Aorta (tissue), 5 donors: ENCODE measurements around the gene TPI1. TPM values are rescaled to one million over a fixed set of nuclear protein-coding genes. Genes with fewer than 3 reads are reported as not detected.
"Not testable (repeated sequence)": the region's sequence is repeated elsewhere in the genome, so short reads cannot be mapped to it uniquely, and the experiment has no call there.

Experiments used
- ATAC-seq: fragments of 200-7000 bp; cut with Tn5 transposase; one replicate; pipeline ENCODE4 v1.9.1; 2022; ENCODE audit warnings: moderate library complexity; ENCODE audit not compliant: low FRiP score
- DNase-seq, 2 donors: peaks; one replicate each; pipeline ENCODE4 v3.0.0-alpha.2; 2020
- H3K27ac ChIP-seq, 2 donors: one replicate each; pipeline ENCODE4 v1.5.1; 2013; ENCODE audit warnings: low read length in 2 of 2, mild to moderate bottlenecking in 2 of 2, moderate library complexity in 2 of 2, control low read depth in 1 of 2, inconsistent platforms in 1 of 2, low read depth in 1 of 2
- H3K27me3 ChIP-seq, 2 donors: one replicate each; pipeline ENCODE4 v1.6.1; 2013; ENCODE audit warnings: control low read depth in 1 of 2, low read length in 1 of 2, mild to moderate bottlenecking in 1 of 2, moderate library complexity in 1 of 2; ENCODE audit not compliant: insufficient read depth in 2 of 2, control insufficient read depth in 1 of 2
- H3K36me3 ChIP-seq, 2 donors: one replicate each; pipeline ENCODE4 v1.6.1; 2013; ENCODE audit warnings: control low read depth in 1 of 2, low read length in 1 of 2, mild to moderate bottlenecking in 1 of 2; ENCODE audit not compliant: insufficient read depth in 2 of 2, control insufficient read depth in 1 of 2
- H3K4me1 ChIP-seq, 2 donors: one replicate each; pipeline ENCODE4 v1.6.1; 2013; ENCODE audit warnings: low read length in 2 of 2, control low read depth in 1 of 2, mild to moderate bottlenecking in 1 of 2, moderate library complexity in 1 of 2; ENCODE audit not compliant: insufficient read depth in 2 of 2, control insufficient read depth in 1 of 2
- H3K4me3 ChIP-seq, 2 donors: one replicate each; pipeline ENCODE4 v1.5.1; 2013; ENCODE audit warnings: low read length in 2 of 2, control low read depth in 1 of 2, mild to moderate bottlenecking in 1 of 2
- H3K9me3 ChIP-seq: one replicate; pipeline ENCODE4 v1.6.1; 2013; ENCODE audit warnings: mild to moderate bottlenecking, low read length; ENCODE audit not compliant: control insufficient read depth
- WGBS, 2 donors: extraction: QIAGEN DNeasy Blood & Tissue Kit; methylation state at CpG; one replicate each; pipeline ENCODE4 v1.1.7; 2013; 5-methylcytosine and 5-hydroxymethylcytosine counted together
- intact Hi-C, 2 donors: fragments of 100-400 bp; cut with DNase I; formaldehyde crosslinking; loops; one replicate each; pipeline versions ENCODE4 v1.14.2 to v1.15.0; 2022
- polyA plus RNA-seq, 2 donors: library from polyadenylated mRNA; stranded (reverse); fragments of 200-250 nt; gene quantifications; one replicate each; pipeline ENCODE4 v1.2.3, GENCODE V29; 2013
- total RNA-seq, 2 donors: library from RNA; stranded (reverse); fragmentation: NEBNext Ultra II Directional; extraction: Animal tissue kit (Norgen Biotek cat#: 25700); gene quantifications; one replicate each; pipeline ENCODE4 v1.2.1, GENCODE V29; 2021
- donor health status: healthy with polysubstance abuse.
- donor health status: Bipolar disorder and iron deficiency.
- donor health status: DM: no; HTN: no; CAD: no.
- donor health status: DM: no; HTN: no; CAD: no.
- donor health status: DM: yes; HTN: yes; CAD: no.

TPI1 gene
- total and polyA plus RNA-seq, 4 donors: 310 to 317 (median 315) TPM

GRCh38 chr12:6873094-6874014 is 6.0 kb downstream of the TPI1 start, which contains the start of gene SPSB2:
Gene SPSB2 (minus strand): TSS chr12:6873303. CDS start chr12:6872901, 402 bp downstream.
- ATAC-seq: peak; percentile 98
- WGBS, 2 donors: 0 to 1% methylated on average over 50 to 66 of the region's 66 CpGs
- peak; percentile 100 for DNase-seq
- Histone ChIP-seq H3K4me3 (peak within 1 kb of the TSS; percentile 71 to 80), H3K36me3 (peaks cover 0 to 2% of the 10 kb centered on the region in 2 donors), H3K27me3 (no peaks in the 10 kb centered on the region), H3K9me3 (no peaks in the 10 kb centered on the region), H3K27ac (peak within 1 kb of the TSS in 1 of 2 donors; percentile 71), H3K4me1 (peaks cover 0 to 1% of the 10 kb centered on the region in 2 donors)
- intact Hi-C loops: loop anchor here in 1 of 2 donors (2.0 to 5.0 kb wide), 2 partner anchors 41 to 106 kb away; partner anchors contain the start of genes ENO2 and PTMS

GRCh38 chr12:6874015-6874368 is 6.7 kb downstream of the TPI1 start:
- Histone ChIP-seq H3K27ac (peak overlapping the region in 1 of 2 donors; percentile 71), H3K4me3 (peak overlapping the region; percentile 55 to 70)
- not testable (repeated sequence) for H3K36me3 ChIP-seq, H3K4me1 ChIP-seq, H3K9me3 ChIP-seq, ATAC-seq, H3K27me3 ChIP-seq, DNase-seq
- intact Hi-C loops: loop anchor here in 1 of 2 donors (5.0 kb wide), 1 partner anchor 107 kb away; the partner anchor contains the start of gene PTMS
- 36% methylated on average over 9 of the region's 9 CpGs for WGBS, 2 donors

- WGBS, 2 donors: 93 to 95% methylated on average over 11 of the region's 11 CpGs
- DNase-seq, ATAC-seq, H3K27ac ChIP-seq, H3K4me3 ChIP-seq, H3K4me1 ChIP-seq, H3K36me3 ChIP-seq, H3K27me3 ChIP-seq, H3K9me3 ChIP-seq, intact Hi-C loops: not testable (repeated sequence)
Observed at GRCh38 chr12:6879824-6880223, 12.5 kb downstream of the TPI1 start.

- Histone ChIP-seq H3K27ac (no peak overlapping the region), H3K4me1 (no peaks in the 10 kb centered on the region), H3K36me3 (peaks cover 0 to 3% of the 10 kb centered on the region in 2 donors), H3K27me3 (no peaks in the 10 kb centered on the region), H3K4me3 (no peak overlapping the region), H3K9me3 (no peaks in the 10 kb centered on the region)
- ATAC-seq: no peak
- intact Hi-C loops: no loop called here
- no peak for DNase-seq
- 96 to 97% methylated on average over 5 of the region's 5 CpGs for WGBS, 2 donors
Observed at GRCh38 chr12:6883252-6883651, 15.9 kb downstream of the TPI1 start.

GRCh38 chr12:6883683-6884082 is 16.4 kb downstream of the TPI1 start:
- Histone ChIP-seq H3K4me3 (no peak overlapping the region), H3K27ac (no peak overlapping the region), H3K4me1 (no peaks in the 10 kb centered on the region), H3K9me3 (no peaks in the 10 kb centered on the region), H3K27me3 (no peaks in the 10 kb centered on the region), H3K36me3 (peaks cover 0 to 3% of the 10 kb centered on the region in 2 donors)
- no peak for DNase-seq
- intact Hi-C loops: no loop called here
- no peak for ATAC-seq
- 94% methylated on average over 11 of the region's 11 CpGs for WGBS, 2 donors

- intact Hi-C loops: no loop called here
- peaks cover 0 to 3% of the 10 kb centered on the region in 2 donors for H3K36me3 ChIP-seq
- ATAC-seq: no peak
Observed at GRCh38 chr12:6884539-6884938, 17.2 kb downstream of the TPI1 start.

GRCh38 chr12:6886206-6886999 is 19.1 kb downstream of the TPI1 start:
- H3K27ac ChIP-seq, H3K36me3 ChIP-seq, intact Hi-C loops, H3K4me3 ChIP-seq, ATAC-seq, H3K9me3 ChIP-seq, H3K27me3 ChIP-seq, H3K4me1 ChIP-seq: not testable (repeated sequence)
- WGBS, 2 donors: 76 to 77% methylated on average over 11 to 12 of the region's 15 CpGs
- DNase-seq: peak in 1 of 2 donors; percentile 23

More at GRCh38 chr12:6884539-6884938, 17.2 kb downstream of the TPI1 start:
- WGBS, 2 donors: 69 to 75% methylated on average over 22 of the region's 22 CpGs
- no peak for DNase-seq
- Histone ChIP-seq H3K4me3 (no peak overlapping the region), H3K27me3 (no peaks in the 10 kb centered on the region), H3K9me3 (no peaks in the 10 kb centered on the region), H3K4me1 (no peaks in the 10 kb centered on the region), H3K27ac (no peak overlapping the region)

GRCh38 chr12:6887460-6887859 is 20.1 kb downstream of the TPI1 start:
- Histone ChIP-seq H3K4me1 (no peaks in the 10 kb centered on the region), H3K27me3 (no peaks in the 10 kb centered on the region), H3K36me3 (peaks cover 0 to 3% of the 10 kb centered on the region in 2 donors), H3K4me3 (no peak overlapping the region), H3K27ac (no peak overlapping the region), H3K9me3 (no peaks in the 10 kb centered on the region)
- DNase-seq: peak in 1 of 2 donors; percentile 49
- intact Hi-C loops: no loop called here
- WGBS, 2 donors: 89% methylated on average over 8 of the region's 8 CpGs
- no peak for ATAC-seq
